ENCODE data around the gene C19orf53. TPM values are rescaled to one million over a fixed set of nuclear protein-coding genes. Genes with fewer than 3 reads are reported as not detected.

The C19orf53 gene
- polyA plus RNA-seq, 3 donors: 125 to 156 (median 132) TPM

- intact Hi-C loops (cut with micrococcal nuclease): loop anchor here in 1 of 2 donors (10.0 kb wide), 1 partner anchor 453 kb away; no protein-coding TSS in a partner anchor
- Histone ChIP-seq H3K9me3 (replicated peaks in 1 of 2; ENCODE audit: control insufficient read depth in 1 of 2, insufficient read depth in 1 of 2, low read length in 2 of 2) (no peaks in the 10 kb centered on the region), H3K27me3 (ENCODE audit: control insufficient read depth in 2 of 2, insufficient read depth in 2 of 2, low read length in 2 of 2) (no peaks in the 10 kb centered on the region), H3K79me2 (ENCODE audit: insufficient read depth, low read length) (peaks cover 2% of the 10 kb centered on the region), H3K27ac (ENCODE audit: low read depth in 1 of 2, low read length in 2 of 2) (peak overlapping the region in 1 of 2 donors; percentile 48), H3K4me2 (replicated peaks; ENCODE audit: extremely low read depth, low read length, poor library complexity, severe bottlenecking) (no peak overlapping the region), H4K20me1 (ENCODE audit: insufficient read depth, low read length) (no peaks in the 10 kb centered on the region), H3K4me3 (replicated peaks in 1 of 3; ENCODE audit: low read depth in 2 of 3, low read length in 3 of 3) (no peak overlapping the region), H3K9ac (ENCODE audit: insufficient read depth, low read length, poor library complexity, severe bottlenecking) (no peak overlapping the region), H3K36me3 (replicated peaks in 1 of 2; ENCODE audit: control insufficient read depth in 1 of 2, insufficient read depth in 2 of 2, low read length in 2 of 2) (no peaks in the 10 kb centered on the region), H2AFZ (ENCODE audit: insufficient read depth, low read depth, low read length, poor library complexity, severe bottlenecking) (peak overlapping the region; percentile 53), H3K4me1 (ENCODE audit: control insufficient read depth in 1 of 2, insufficient read depth in 2 of 2, low read length in 2 of 2) (peaks cover 40 to 42% of the 10 kb centered on the region in 2 donors)
- 100% methylated on average over 3 of the region's 8 CpGs for WGBS (ENCODE audit: insufficient coverage)
- H3K27me3 Mint-ChIP-seq (ENCODE audit: low read depth in 3 of 3): peaks cover 1 to 4% (median 3%) of the 10 kb centered on the region in 3 donors
- H3K4me1 Mint-ChIP-seq: peaks cover 32% of the 10 kb centered on the region
- peak overlapping the region in 2 of 7 donors; percentile 15 to 83 for H3K27ac Mint-ChIP-seq
- TF ChIP-seq CTCF (IDR thresholded peaks at IDR 0.05): no peak
- DNase-seq: no peak
- H3K9me3 Mint-ChIP-seq: no peaks in the 10 kb centered on the region
- no peak overlapping the region for H3K4me3 Mint-ChIP-seq
- H3K36me3 Mint-ChIP-seq: no peaks in the 10 kb centered on the region
Observed at GRCh38 chr19:13727798-13728197, 46.5 kb upstream of the C19orf53 start.

DNA sequence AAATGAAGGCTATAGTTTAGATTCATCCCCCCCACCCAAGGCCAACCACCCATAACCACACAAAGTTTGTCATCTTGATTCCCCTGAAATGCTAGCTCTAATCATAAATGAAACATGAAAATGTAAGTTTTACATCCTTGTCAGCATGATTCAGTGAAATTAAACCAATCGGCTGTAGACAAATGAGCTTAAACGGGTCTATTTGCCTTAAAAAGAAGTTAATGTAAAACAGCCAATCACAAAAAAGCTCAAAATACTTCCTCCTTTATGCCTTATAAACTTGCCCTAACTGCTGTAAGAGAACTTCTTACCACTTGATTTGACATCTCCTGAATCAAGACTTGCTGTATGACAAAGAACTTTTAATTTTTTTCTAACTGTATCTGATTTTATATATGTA lies 44.4 kb upstream of the C19orf53 start:
- Histone ChIP-seq H3K9ac (ENCODE audit: insufficient read depth, low read length, poor library complexity, severe bottlenecking) (no peak overlapping the region), H4K20me1 (ENCODE audit: insufficient read depth, low read length) (no peaks in the 10 kb centered on the region), H3K4me2 (replicated peaks; ENCODE audit: extremely low read depth, low read length, poor library complexity, severe bottlenecking) (peak overlapping the region; percentile 100), H3K4me1 (ENCODE audit: control insufficient read depth in 1 of 2, insufficient read depth in 2 of 2, low read length in 2 of 2) (peaks cover 40 to 42% of the 10 kb centered on the region in 2 donors), H3K36me3 (replicated peaks in 1 of 2; ENCODE audit: control insufficient read depth in 1 of 2, insufficient read depth in 2 of 2, low read length in 2 of 2) (no peaks in the 10 kb centered on the region), H3K27me3 (ENCODE audit: control insufficient read depth in 2 of 2, insufficient read depth in 2 of 2, low read length in 2 of 2) (no peaks in the 10 kb centered on the region), H3K27ac (ENCODE audit: low read depth in 1 of 2, low read length in 2 of 2) (peak overlapping the region; percentile 92 to 96), H3K4me3 (replicated peaks in 1 of 3; ENCODE audit: low read depth in 2 of 3, low read length in 3 of 3) (peak overlapping the region in 1 of 3 experiments; percentile 91), H3K9me3 (replicated peaks in 1 of 2; ENCODE audit: control insufficient read depth in 1 of 2, insufficient read depth in 1 of 2, low read length in 2 of 2) (no peaks in the 10 kb centered on the region), H2AFZ (ENCODE audit: insufficient read depth, low read depth, low read length, poor library complexity, severe bottlenecking) (peak overlapping the region; percentile 61), H3K79me2 (ENCODE audit: insufficient read depth, low read length) (peaks cover 2% of the 10 kb centered on the region)
- intact Hi-C loops (cut with micrococcal nuclease): loop anchor here (2.0 to 10.0 kb wide), 4 partner anchors 17 to 455 kb away; partner anchors contain the start of gene ZSWIM4 (in 1 of the 2)
- Mint-ChIP-seq H3K4me3 (peak overlapping the region; percentile 48 to 64), H3K36me3 (peaks cover 2 to 8% of the 10 kb centered on the region in 2 donors), H3K27me3 (ENCODE audit: low read depth in 3 of 3) (peaks cover 0 to 3% (median 2%) of the 10 kb centered on the region in 3 donors), H3K4me1 (peaks cover 32% of the 10 kb centered on the region), H3K9me3 (no peaks in the 10 kb centered on the region), H3K27ac (peak overlapping the region; percentile 98 to 100 (median 100))
- TF ChIP-seq CTCF (IDR thresholded peaks at IDR 0.05): no peak
- DNase-seq: peak; percentile 50 to 78 (median 76)
- WGBS (ENCODE audit: insufficient coverage): no CpG with 5 or more reads among the region's 2 CpGs
